Subcutaneous abdominal adipose tissue (tissue), 5 donors: Measurements from ENCODE around the gene CHRDL2.

Experiments
- H3K27ac ChIP-seq: one replicate; pipeline ENCODE4 v1.7.0; 2013; ENCODE audit warnings: low read depth, mild to moderate bottlenecking, inconsistent platforms, low read length, moderate library complexity
- H3K27me3 ChIP-seq, 5 donors: one replicate each; pipeline ENCODE4 v1.7.0; 2013; ENCODE audit warnings: low read length in 5 of 5, inconsistent platforms in 1 of 5; ENCODE audit not compliant: control insufficient read depth in 5 of 5, insufficient read depth in 4 of 5
- H3K36me3 ChIP-seq, 5 donors: one replicate each; pipeline ENCODE4 v1.7.0; 2013; ENCODE audit warnings: low read length in 5 of 5; ENCODE audit not compliant: control insufficient read depth in 5 of 5, insufficient read depth in 5 of 5
- H3K4me1 ChIP-seq, 5 donors: one replicate each; pipeline ENCODE4 v1.7.0; 2013; ENCODE audit warnings: low read length in 5 of 5, mild to moderate bottlenecking in 3 of 5, moderate library complexity in 1 of 5; ENCODE audit not compliant: control insufficient read depth in 5 of 5, insufficient read depth in 5 of 5
- H3K4me3 ChIP-seq, 5 donors: one replicate each; pipeline ENCODE4 v1.7.0; 2013; ENCODE audit warnings: low read length in 5 of 5, low read depth in 1 of 5
- H3K9ac ChIP-seq, 5 donors: one replicate each; pipeline ENCODE4 v1.7.0; 2013; ENCODE audit warnings: low read length in 5 of 5, mild to moderate bottlenecking in 4 of 5, moderate library complexity in 3 of 5
- H3K9me3 ChIP-seq, 5 donors: one replicate each; pipeline ENCODE4 v1.7.0; 2013; ENCODE audit warnings: low read length in 5 of 5; ENCODE audit not compliant: control insufficient read depth in 5 of 5
- donor health status: healthy.
- donor health status: healthy.
- donor health status: healthy.
- donor health status: healthy.
- donor health status: healthy.

The CHRDL2 gene

GRCh38 chr11:74701351-74701750 is 29.9 kb downstream of the CHRDL2 start:
- H3K27me3 ChIP-seq, result no peaks in the 10 kb centered on the region
- H3K4me3 ChIP-seq, result no peak overlapping the region
- H3K9ac ChIP-seq, result no peak overlapping the region
- H3K9me3 ChIP-seq, result no peaks in the 10 kb centered on the region
- peaks cover 2 to 21% (median 19%) of the 10 kb centered on the region in 5 donors for H3K4me1 ChIP-seq
- no peak overlapping the region for H3K27ac ChIP-seq
- H3K36me3 ChIP-seq, result no peaks in the 10 kb centered on the region

GRCh38 chr11:74699615-74700396 is 31.4 kb downstream of the CHRDL2 start:
- H3K4me1 ChIP-seq, result peaks cover 2 to 26% (median 24%) of the 10 kb centered on the region in 5 donors
- H3K36me3 ChIP-seq, result no peaks in the 10 kb centered on the region
- H3K27ac ChIP-seq, result no peak overlapping the region
- H3K4me3 ChIP-seq, result no peak overlapping the region
- H3K9me3 ChIP-seq, result no peaks in the 10 kb centered on the region
- no peak overlapping the region for H3K9ac ChIP-seq
- no peaks in the 10 kb centered on the region for H3K27me3 ChIP-seq

GRCh38 chr11:74697722-74698121 is 33.5 kb downstream of the CHRDL2 start:
- H3K9me3 ChIP-seq, result no peaks in the 10 kb centered on the region
- H3K9ac ChIP-seq, result peak overlapping the region in 1 of 5 donors; percentile 18
- H3K36me3 ChIP-seq, result no peaks in the 10 kb centered on the region
- peak overlapping the region in 1 of 5 donors; percentile 20 for H3K4me3 ChIP-seq
- no peaks in the 10 kb centered on the region for H3K27me3 ChIP-seq
- H3K27ac ChIP-seq, result no peak overlapping the region
- H3K4me1 ChIP-seq, result peaks cover 2 to 26% (median 24%) of the 10 kb centered on the region in 5 donors

- peak overlapping the region; percentile 14 for H3K27ac ChIP-seq
- peak overlapping the region in 4 of 5 donors; percentile 8 to 36 (median 17) for H3K4me3 ChIP-seq
- H3K36me3 ChIP-seq, result no peaks in the 10 kb centered on the region
Measured at GRCh38 chr11:74696939-74697675, 34.1 kb downstream of the CHRDL2 start.

GRCh38 chr11:74696500-74696899 is 34.7 kb downstream of the CHRDL2 start:
- peak overlapping the region in 2 of 5 donors; percentile 35 to 57 for H3K9ac ChIP-seq
- H3K4me1 ChIP-seq, result peaks cover 2 to 26% (median 21%) of the 10 kb centered on the region in 5 donors
- peak overlapping the region in 1 of 5 donors; percentile 36 for H3K4me3 ChIP-seq

More at GRCh38 chr11:74696939-74697675, 34.1 kb downstream of the CHRDL2 start:
- Histone ChIP-seq H3K9ac (peak overlapping the region in 3 of 5 donors; percentile 18 to 57 (median 35)), H3K27me3 (no peaks in the 10 kb centered on the region), H3K9me3 (no peaks in the 10 kb centered on the region), H3K4me1 (peaks cover 2 to 26% (median 21%) of the 10 kb centered on the region in 5 donors)

GRCh38 chr11:74695705-74696280 is 35.4 kb downstream of the CHRDL2 start:
- Histone ChIP-seq H3K9me3 (no peaks in the 10 kb centered on the region), H3K4me1 (peaks cover 2 to 21% (median 18%) of the 10 kb centered on the region in 5 donors), H3K36me3 (no peaks in the 10 kb centered on the region), H3K27ac (no peak overlapping the region), H3K4me3 (no peak overlapping the region), H3K9ac (no peak overlapping the region), H3K27me3 (no peaks in the 10 kb centered on the region)

More at GRCh38 chr11:74696500-74696899, 34.7 kb downstream of the CHRDL2 start:
- H3K36me3 ChIP-seq, result no peaks in the 10 kb centered on the region
- peak overlapping the region; percentile 14 for H3K27ac ChIP-seq
- H3K27me3 ChIP-seq, result no peaks in the 10 kb centered on the region
- H3K9me3 ChIP-seq, result no peaks in the 10 kb centered on the region

DNA sequence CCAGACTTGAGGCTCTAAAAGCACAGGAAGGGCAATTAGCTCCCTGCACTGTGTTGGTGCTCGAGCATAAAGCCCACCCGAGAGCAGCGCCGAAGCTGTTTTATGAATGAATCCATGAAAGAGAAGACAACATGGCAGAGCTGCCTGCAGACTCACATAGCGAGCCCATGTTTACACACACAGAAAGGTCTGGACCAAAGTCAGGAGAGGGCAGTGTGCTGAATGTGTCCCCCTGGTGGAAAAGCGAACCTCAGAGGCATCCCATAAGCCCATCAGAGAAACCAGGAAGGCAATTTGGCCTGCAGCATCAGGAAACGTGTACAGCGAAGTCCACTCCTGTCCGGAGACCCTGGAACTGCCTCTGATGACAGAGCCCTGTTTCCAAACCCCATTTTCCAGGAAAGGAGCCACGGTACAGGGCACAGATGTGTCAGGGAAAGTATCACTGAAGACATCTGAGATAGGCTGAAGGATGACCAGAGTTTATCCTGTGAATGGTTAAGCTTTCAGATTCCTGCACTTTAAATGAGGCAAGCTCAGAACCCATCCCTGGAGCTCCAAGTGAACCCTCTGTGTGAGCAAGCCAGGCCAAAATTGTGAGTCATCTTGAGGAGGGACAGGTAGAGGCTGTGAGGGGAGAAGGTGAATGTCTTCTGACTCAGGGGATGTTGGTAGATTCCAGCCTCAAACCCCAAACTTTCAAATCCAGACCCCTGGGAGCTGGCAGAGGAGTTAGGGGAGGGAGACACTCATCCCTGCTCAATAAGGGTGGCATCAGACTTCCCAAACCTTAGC is 36.9 kb downstream of the CHRDL2 start:
- Histone ChIP-seq H3K27me3 (no peaks in the 10 kb centered on the region), H3K4me3 (no peak overlapping the region), H3K9me3 (no peaks in the 10 kb centered on the region), H3K36me3 (no peaks in the 10 kb centered on the region), H3K27ac (no peak overlapping the region), H3K9ac (no peak overlapping the region), H3K4me1 (peaks cover 2 to 21% (median 17%) of the 10 kb centered on the region in 5 donors)

- Histone ChIP-seq H3K27me3 (no peaks in the 10 kb centered on the region), H3K4me1 (peaks cover 2 to 21% (median 17%) of the 10 kb centered on the region in 5 donors), H3K36me3 (no peaks in the 10 kb centered on the region), H3K27ac (no peak overlapping the region), H3K4me3 (no peak overlapping the region), H3K9me3 (no peaks in the 10 kb centered on the region), H3K9ac (no peak overlapping the region)
Measured at GRCh38 chr11:74693531-74693930, 37.7 kb downstream of the CHRDL2 start.

DNA sequence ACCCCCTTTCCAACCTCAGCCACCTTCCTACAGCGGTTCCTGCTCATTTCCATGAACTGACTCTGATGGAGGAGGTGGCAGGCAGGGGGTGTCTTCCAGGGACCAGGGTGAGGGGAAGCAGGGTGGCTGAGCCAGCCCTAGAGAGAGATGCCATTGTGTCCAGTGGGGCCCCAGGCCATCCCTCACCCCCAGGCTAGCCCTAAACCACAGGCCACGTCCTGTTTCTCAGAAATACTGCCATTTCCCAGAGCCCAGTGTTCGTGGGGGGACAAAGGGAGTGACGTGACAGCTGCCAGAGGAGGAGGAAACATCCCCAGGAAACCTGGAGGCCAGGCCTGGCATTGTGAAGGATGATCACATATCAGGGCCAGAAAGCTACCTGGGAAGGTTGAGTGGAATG is 39.5 kb downstream of the CHRDL2 start:
- Histone ChIP-seq H3K36me3 (no peaks in the 10 kb centered on the region), H3K9ac (peak overlapping the region in 1 of 5 donors; percentile 2), H3K9me3 (peaks cover 0 to 7% (median 4%) of the 10 kb centered on the region in 5 donors), H3K27ac (no peak overlapping the region), H3K4me1 (peaks cover 0 to 12% (median 9%) of the 10 kb centered on the region in 5 donors), H3K4me3 (no peak overlapping the region), H3K27me3 (no peaks in the 10 kb centered on the region)
